RKO (cell line): Measurements from ENCODE around the gene NMB.
A peak's percentile ranks its signal among the peaks of the same experiment; 100 is the strongest.
"Not testable (repeated sequence)": the region's sequence is repeated elsewhere in the genome, so short reads cannot be mapped to it uniquely, and the experiment has no call there.

Experiments used
- DNase-seq: peaks from one replicate; pipeline ENCODE4 v3.0.0-alpha.2; 2016; ENCODE audit warnings: low spot score

Gene NMB

GRCh38 chr15:84654689-84655453, 3.1 kb downstream of the NMB start:
- DNase-seq = peak; percentile 91

GRCh38 chr15:84653910-84654688, 3.9 kb downstream of the NMB start, which contains the start of gene WDR73:
Gene WDR73 (minus strand): TSS chr15:84654283. CDS start chr15:84654274, 9 bp downstream.
- peak; percentile 92 for DNase-seq

GRCh38 chr15:84653584-84653909, 4.5 kb downstream of the NMB start:
- DNase-seq = no peak

- peak; percentile 59 for DNase-seq
Observed at GRCh38 chr15:84649706-84650105, 8.3 kb downstream of the NMB start.

GRCh38 chr15:84648539-84648938, 9.5 kb downstream of the NMB start:
- no peak for DNase-seq

GRCh38 chr15:84647726-84648125, 10.3 kb downstream of the NMB start:
- no peak for DNase-seq

- DNase-seq = no peak
Observed at GRCh38 chr15:84645997-84646396, 12.0 kb downstream of the NMB start.

GRCh38 chr15:84645496-84645895, 12.5 kb downstream of the NMB start:
- DNase-seq = no peak

- DNase-seq = no peak
Observed at GRCh38 chr15:84643838-84644237, 14.2 kb downstream of the NMB start.

- not testable (repeated sequence) for DNase-seq
Observed at GRCh38 chr15:84642640-84643039, 15.4 kb downstream of the NMB start.

GRCh38 chr15:84641871-84642270, 16.1 kb downstream of the NMB start:
- DNase-seq = not testable (repeated sequence)

GRCh38 chr15:84638103-84638502, 19.9 kb downstream of the NMB start:
- DNase-seq = peak; percentile 74

GRCh38 chr15:84634228-84634837, 23.7 kb downstream of the NMB start:
- DNase-seq = peak; percentile 36

GRCh38 chr15:84633311-84634227, 24.4 kb downstream of the NMB start:
- DNase-seq = peak; percentile 64

GRCh38 chr15:84631706-84632272, 26.2 kb downstream of the NMB start:
- DNase-seq = peak; percentile 65

- DNase-seq = no peak
Observed at GRCh38 chr15:84629033-84629432, 29.0 kb downstream of the NMB start.

- DNase-seq = no peak
Observed at GRCh38 chr15:84625123-84625522, 32.9 kb downstream of the NMB start.

GRCh38 chr15:84624359-84624758, 33.6 kb downstream of the NMB start:
- DNase-seq = no peak

- no peak for DNase-seq
Observed at GRCh38 chr15:84621358-84621979, 36.5 kb downstream of the NMB start.

- no peak for DNase-seq
Observed at GRCh38 chr15:84620626-84621025, 37.4 kb downstream of the NMB start.

GRCh38 chr15:84616235-84616634, 41.8 kb downstream of the NMB start:
- DNase-seq = no peak
